Smooth muscle cell (in vitro differentiated cells): Measurements from ENCODE around the gene STX10. TPM values are rescaled to one million over a fixed set of nuclear protein-coding genes. Genes with fewer than 3 reads are reported as not detected.

Source experiments
- DNase-seq: peaks from one replicate; lab custom pipeline; 2025; ENCODE audit not compliant: unreplicated experiment; lab: John Stamatoyannopoulos, UW
- H2AFZ ChIP-seq: fragments of 200-600 bp; sonication (generic); 2 replicates; pipeline ENCODE4 v1.6.0; 2016; ENCODE audit warnings: antibody characterized with exemption, low read depth, mild to moderate bottlenecking
- H3F3A ChIP-seq: fragments of 200-600 bp; sonication (generic); 2 replicates; pipeline ENCODE4 v1.6.0; 2017; ENCODE audit warnings: antibody characterized with exemption, low read depth
- H3K27ac ChIP-seq: fragments of 200-600 bp; sonication (generic); 2 replicates; pipeline ENCODE4 v1.5.1; 2016; ENCODE audit warnings: low read depth, mild to moderate bottlenecking
- H3K27me3 ChIP-seq: fragments of 200-600 bp; sonication (generic); 2 replicates; pipeline ENCODE4 v1.6.1; 2016; ENCODE audit warnings: low read depth, mild to moderate bottlenecking
- H3K36me3 ChIP-seq: fragments of 200-600 bp; sonication (generic); 2 replicates; pipeline ENCODE4 v1.5.1; 2016; ENCODE audit warnings: low read depth
- H3K4me1 ChIP-seq: fragments of 200-600 bp; sonication (generic); 2 replicates; pipeline ENCODE4 v1.5.1; 2016; ENCODE audit warnings: low read depth
- H3K4me2 ChIP-seq: fragments of 200-600 bp; sonication (generic); 2 replicates; pipeline ENCODE4 v1.6.0; 2016; ENCODE audit warnings: mild to moderate bottlenecking
- H3K4me3 ChIP-seq: fragments of 200-600 bp; sonication (generic); 2 replicates; pipeline ENCODE4 v1.5.1; 2016; ENCODE audit warnings: mild to moderate bottlenecking
- H3K79me2 ChIP-seq: fragments of 200-600 bp; sonication (generic); 2 replicates; pipeline ENCODE4 v1.6.0; 2016; ENCODE audit warnings: low read depth, mild to moderate bottlenecking
- H3K9ac ChIP-seq: fragments of 200-600 bp; sonication (generic); 2 replicates; pipeline ENCODE4 v1.6.0; 2016; ENCODE audit warnings: low read depth
- H3K9me3 ChIP-seq: fragments of 200-600 bp; sonication (generic); replicated peaks from 2 replicates; pipeline ENCODE4 v1.5.1; 2016; ENCODE audit warnings: low read depth
- H4K20me1 ChIP-seq: fragments of 200-600 bp; sonication (generic); 2 replicates; pipeline ENCODE4 v1.6.0; 2016; ENCODE audit warnings: low read depth
- WGBS: methylation state at CpG from one replicate; pipeline ENCODE4 v1.1.7; 2016; ENCODE audit warnings: low lambda C conversion rate; 5-methylcytosine and 5-hydroxymethylcytosine counted together
- polyA plus RNA-seq: library from polyadenylated mRNA; unstranded; fragments of >200 nt; fragmentation: Nextera tagmentation; extraction: Ambion mirVana; gene quantifications from 2 replicates; pipeline ENCODE4 v1.2.1, GENCODE V29; 2016
- total RNA-seq: library from RNA; depleted of rRNA; stranded (reverse); fragments of >200 nt; gene quantifications from 2 replicates; pipeline ENCODE4 v1.2.3, GENCODE V29; 2014
- TF ChIP-seq, protein P1 (sequence below): fragments of 200-600 bp; sonication (generic); IDR thresholded peaks from 2 replicates; pipeline ENCODE4 v1.5.1; 2017; ENCODE audit warnings: borderline replicate concordance, mild to moderate bottlenecking, antibody characterized with exemption; ENCODE audit not compliant: insufficient read depth, poor library complexity, severe bottlenecking

The STX10 gene
- total and polyA plus RNA-seq, 2 experiments from 2014 or later = 59.6 to 69.1 TPM

DNA sequence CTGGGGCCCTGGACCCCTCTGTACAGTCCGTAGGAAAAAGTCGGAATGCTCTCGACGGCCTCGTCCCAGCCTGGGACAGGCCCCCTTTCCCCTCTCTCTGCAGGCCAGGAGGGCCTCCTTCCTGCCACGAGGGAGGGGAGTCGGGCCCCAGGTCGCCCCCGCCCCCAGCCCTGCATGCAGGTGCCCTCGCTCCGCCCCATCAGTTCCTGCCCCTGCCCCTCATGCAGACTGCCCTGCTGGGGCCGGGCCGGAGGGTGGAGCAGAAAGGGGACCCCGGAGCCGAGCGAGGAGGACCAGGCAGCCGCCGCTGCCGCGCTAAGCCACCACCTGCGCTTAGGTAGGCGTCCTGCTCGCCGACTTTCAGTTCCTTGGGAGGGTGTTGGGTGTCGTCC is 54.8 kb downstream of the STX10 start:
- Histone ChIP-seq H3K9ac (no peak overlapping the region), H3K27me3 (peaks cover 48% of the 10 kb centered on the region), H3K9me3 (no peaks in the 10 kb centered on the region), H3K4me3 (no peak overlapping the region), H4K20me1 (peaks cover 11% of the 10 kb centered on the region), H3F3A (peaks cover 13% of the 10 kb centered on the region), H3K79me2 (no peaks in the 10 kb centered on the region), H3K27ac (no peak overlapping the region), H3K4me1 (peaks cover 35% of the 10 kb centered on the region), H2AFZ (no peak overlapping the region), H3K36me3 (no peaks in the 10 kb centered on the region), H3K4me2 (peak overlapping the region; percentile 65)
- no peak for DNase-seq
- TF ChIP-seq, protein P1, sequence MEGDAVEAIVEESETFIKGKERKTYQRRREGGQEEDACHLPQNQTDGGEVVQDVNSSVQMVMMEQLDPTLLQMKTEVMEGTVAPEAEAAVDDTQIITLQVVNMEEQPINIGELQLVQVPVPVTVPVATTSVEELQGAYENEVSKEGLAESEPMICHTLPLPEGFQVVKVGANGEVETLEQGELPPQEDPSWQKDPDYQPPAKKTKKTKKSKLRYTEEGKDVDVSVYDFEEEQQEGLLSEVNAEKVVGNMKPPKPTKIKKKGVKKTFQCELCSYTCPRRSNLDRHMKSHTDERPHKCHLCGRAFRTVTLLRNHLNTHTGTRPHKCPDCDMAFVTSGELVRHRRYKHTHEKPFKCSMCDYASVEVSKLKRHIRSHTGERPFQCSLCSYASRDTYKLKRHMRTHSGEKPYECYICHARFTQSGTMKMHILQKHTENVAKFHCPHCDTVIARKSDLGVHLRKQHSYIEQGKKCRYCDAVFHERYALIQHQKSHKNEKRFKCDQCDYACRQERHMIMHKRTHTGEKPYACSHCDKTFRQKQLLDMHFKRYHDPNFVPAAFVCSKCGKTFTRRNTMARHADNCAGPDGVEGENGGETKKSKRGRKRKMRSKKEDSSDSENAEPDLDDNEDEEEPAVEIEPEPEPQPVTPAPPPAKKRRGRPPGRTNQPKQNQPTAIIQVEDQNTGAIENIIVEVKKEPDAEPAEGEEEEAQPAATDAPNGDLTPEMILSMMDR = no peak
- WGBS = 4% methylated on average over 17 of the region's 25 CpGs

DNA sequence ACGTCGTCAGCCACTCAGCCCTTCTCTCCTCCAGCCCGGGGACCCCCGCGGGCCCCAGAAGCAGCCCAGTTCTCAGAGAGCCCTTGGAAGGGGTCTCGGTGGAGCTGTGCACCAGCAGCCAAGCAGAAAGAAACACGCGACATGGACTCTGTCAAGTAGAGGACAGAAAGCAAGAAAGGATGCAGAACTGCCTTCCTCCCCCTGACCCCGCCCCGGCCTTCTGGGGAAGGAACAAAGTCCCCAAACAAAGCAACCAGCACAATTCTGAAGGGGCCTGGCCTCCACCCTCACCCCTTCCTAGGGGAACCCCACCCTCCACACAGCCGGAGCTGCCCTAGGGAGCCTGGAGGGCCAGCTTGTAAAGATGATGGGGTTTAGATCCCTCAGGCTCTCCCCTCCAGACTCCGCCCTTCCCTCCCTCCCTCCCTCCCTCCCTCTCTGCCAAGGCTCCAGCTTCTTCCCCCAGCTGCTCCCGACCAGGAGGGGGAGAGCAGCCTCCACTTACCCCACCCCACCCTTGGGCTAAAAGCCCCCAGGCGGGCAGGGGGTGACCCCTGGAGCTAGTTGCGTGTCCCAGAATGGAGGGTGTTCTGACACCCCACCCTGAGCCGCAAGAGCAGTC is 55.3 kb downstream of the STX10 start:
- TF ChIP-seq, protein P1 = no peak
- peaks cover 11% of the 10 kb centered on the region for H4K20me1 ChIP-seq
- no peak overlapping the region for H3K9ac ChIP-seq
- H3K27me3 ChIP-seq = peaks cover 48% of the 10 kb centered on the region
- no peaks in the 10 kb centered on the region for H3K79me2 ChIP-seq
- no peak overlapping the region for H2AFZ ChIP-seq
- peaks cover 35% of the 10 kb centered on the region for H3K4me1 ChIP-seq
- no peak overlapping the region for H3K4me2 ChIP-seq
- H3F3A ChIP-seq = peaks cover 8% of the 10 kb centered on the region
- DNase-seq = no peak
- H3K4me3 ChIP-seq = no peak overlapping the region
- no peak overlapping the region for H3K27ac ChIP-seq
- 22% methylated on average over 14 of the region's 16 CpGs for WGBS
- H3K9me3 ChIP-seq = no peaks in the 10 kb centered on the region
- H3K36me3 ChIP-seq = no peaks in the 10 kb centered on the region

DNA sequence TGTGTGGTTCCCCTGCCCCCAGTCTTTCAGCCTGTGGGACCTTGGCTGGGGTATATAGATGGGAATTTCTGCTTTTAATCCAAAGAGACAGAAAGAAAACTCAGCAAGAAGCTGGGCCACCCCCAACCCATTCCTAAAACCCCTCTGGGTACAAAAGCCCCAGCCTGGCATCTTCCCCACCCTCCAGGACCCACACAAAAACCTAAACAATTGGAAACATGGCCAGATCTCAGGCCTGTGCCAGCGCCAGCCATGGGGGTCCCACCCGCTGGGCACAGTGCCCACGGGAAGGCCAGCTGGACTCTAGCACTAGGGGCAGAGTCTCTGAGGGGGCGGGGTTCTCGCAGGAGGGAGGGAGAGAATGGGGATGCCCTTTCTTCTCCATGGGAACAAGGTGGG is 56.1 kb downstream of the STX10 start:
- Histone ChIP-seq H2AFZ (no peak overlapping the region), H3K9ac (no peak overlapping the region), H3K4me3 (no peak overlapping the region), H3K36me3 (no peaks in the 10 kb centered on the region), H3K27ac (no peak overlapping the region), H3K4me1 (peaks cover 35% of the 10 kb centered on the region), H4K20me1 (peaks cover 11% of the 10 kb centered on the region), H3K27me3 (peaks cover 47% of the 10 kb centered on the region), H3K9me3 (no peaks in the 10 kb centered on the region), H3K79me2 (no peaks in the 10 kb centered on the region), H3F3A (peaks cover 4% of the 10 kb centered on the region), H3K4me2 (no peak overlapping the region)
- WGBS = 41% methylated on average over 5 of the region's 5 CpGs
- no peak for DNase-seq
- TF ChIP-seq, protein P1 = no peak

Other genes starting within 250 kb of the STX10 start
- gene SYCE2, start 231.1 kb downstream of the STX10 start, total RNA-seq = 0.90 and 1.4 TPM in 2 replicates
- gene SYCE2, start 231.1 kb downstream of the STX10 start, polyA plus RNA-seq = 0.91 and 2.9 TPM in 2 replicates
- 28.6 and 46.1 TPM in 2 replicates for gene FARSA, start 216.7 kb downstream of the STX10 start, total RNA-seq
- 86.9 and 94.0 TPM in 2 replicates for gene FARSA, start 216.7 kb downstream of the STX10 start, polyA plus RNA-seq
- gene CALR, start 211.8 kb downstream of the STX10 start, total RNA-seq = 800 and 956 TPM in 2 replicates
- gene CALR, start 211.8 kb downstream of the STX10 start, polyA plus RNA-seq = 640 and 833 TPM in 2 replicates
- gene RAD23A, start 204.5 kb downstream of the STX10 start, total RNA-seq = 74.4 and 97.1 TPM in 2 replicates
- 176 and 191 TPM in 2 replicates for gene RAD23A, start 204.5 kb downstream of the STX10 start, polyA plus RNA-seq
- gene GADD45GIP1, start 193.2 kb downstream of the STX10 start, total RNA-seq = 51.5 and 51.6 TPM in 2 replicates
- 152 and 153 TPM in 2 replicates for gene GADD45GIP1, start 193.2 kb downstream of the STX10 start, polyA plus RNA-seq
- gene DAND5, start 180.8 kb downstream of the STX10 start, total RNA-seq = not detected in 2 replicates
- 0.18 TPM in 1 of 2 replicates, not detected in the other for gene DAND5, start 180.8 kb downstream of the STX10 start, polyA plus RNA-seq
- 2.3 TPM in 2 replicates for gene NFIX, start 154.9 kb downstream of the STX10 start, total RNA-seq
- gene NFIX, start 154.9 kb downstream of the STX10 start, polyA plus RNA-seq = 1.8 and 1.9 TPM in 2 replicates
- gene LYL1, start 47.5 kb downstream of the STX10 start, total RNA-seq = 2.2 and 2.8 TPM in 2 replicates
- 2.1 and 3.2 TPM in 2 replicates for gene LYL1, start 47.5 kb downstream of the STX10 start, polyA plus RNA-seq
- 19.1 and 21.9 TPM in 2 replicates for gene TRMT1, start 33.6 kb downstream of the STX10 start, total RNA-seq
- gene TRMT1, start 33.6 kb downstream of the STX10 start, polyA plus RNA-seq = 37.4 and 44.3 TPM in 2 replicates
- 34.1 and 44.6 TPM in 2 replicates for gene NACC1, start 32.1 kb downstream of the STX10 start, total RNA-seq
- gene NACC1, start 32.1 kb downstream of the STX10 start, polyA plus RNA-seq = 9.9 and 12.8 TPM in 2 replicates
- 113 and 118 TPM in 2 replicates for gene IER2, start within 50 bp of the STX10 start, total RNA-seq
- gene IER2, start within 50 bp of the STX10 start, polyA plus RNA-seq = 732 and 766 TPM in 2 replicates